Central memory CD4-positive, alpha-beta T cell (primary cell): ENCODE data around the gene TCF12.

Source experiments
- DNase-seq: peaks from one replicate; pipeline ENCODE4 v3.0.0; 2022

The TCF12 gene

GRCh38 chr15:57184502-57184901 lies 266.1 kb downstream of the TCF12 start:
- DNase-seq: no peak

DNA sequence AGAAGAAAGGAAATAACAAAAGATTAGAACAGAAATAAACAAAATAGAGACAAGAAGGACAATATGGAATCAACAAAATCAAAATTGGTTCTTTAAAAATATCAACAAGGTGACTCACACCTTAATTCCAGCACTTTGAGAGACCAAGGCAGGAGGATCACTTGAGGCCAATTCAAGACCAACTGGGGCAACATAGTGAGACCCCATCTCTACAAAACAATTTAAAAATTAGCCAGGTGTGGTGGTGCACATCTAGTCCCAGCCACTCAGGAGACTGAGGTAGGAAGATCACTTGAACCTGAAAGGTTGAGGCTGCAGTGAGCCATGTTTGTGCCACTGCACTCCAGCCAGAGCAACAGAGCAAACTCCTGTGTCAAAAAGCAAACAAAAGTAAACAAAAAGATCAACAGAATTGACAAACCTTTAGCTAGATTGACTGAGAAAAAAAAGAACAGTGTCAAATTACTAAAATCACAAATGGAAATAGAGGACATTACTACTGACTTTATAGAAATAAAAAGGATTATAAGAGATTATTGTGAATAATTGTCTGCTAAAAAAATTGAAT lies 267.1 kb downstream of the TCF12 start:
- no peak for DNase-seq

DNA sequence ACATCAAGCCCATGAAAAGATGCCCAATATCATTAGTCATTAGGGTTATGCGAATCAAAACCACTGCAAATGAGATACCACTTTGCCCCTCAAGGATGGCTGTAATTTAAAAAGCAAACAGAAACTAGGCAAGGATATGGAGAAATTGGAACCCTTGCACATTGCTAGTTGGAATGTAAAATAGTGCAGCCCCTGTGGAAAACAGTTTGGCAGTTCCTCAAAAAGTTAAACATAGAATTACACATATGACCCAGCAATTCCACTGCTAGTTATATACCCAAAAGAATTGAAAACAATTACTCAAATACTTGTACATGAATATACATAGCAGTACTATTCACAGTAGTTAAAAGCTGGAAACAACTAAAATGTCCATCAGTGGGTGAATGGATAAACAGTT lies 271.0 kb downstream of the TCF12 start:
- DNase-seq: no peak

DNA sequence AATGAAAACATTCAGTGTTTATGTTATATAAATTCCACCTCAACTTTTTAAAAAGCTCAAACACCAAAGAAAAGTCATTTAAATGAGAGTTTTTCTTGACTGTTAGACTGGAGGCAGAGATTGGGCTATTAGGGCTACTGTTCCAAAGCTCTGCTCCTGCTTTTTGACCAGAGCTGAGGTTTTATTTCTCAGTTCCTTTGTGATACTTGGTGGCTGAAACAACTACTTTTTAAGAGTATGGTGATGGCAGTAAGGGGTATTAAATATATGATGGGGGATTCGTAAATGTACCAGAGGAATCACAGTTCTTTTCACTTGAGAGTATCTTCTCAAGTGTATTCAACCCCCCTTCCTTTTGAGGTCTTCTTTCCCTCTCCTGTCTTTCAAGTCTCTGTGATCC lies 271.8 kb downstream of the TCF12 start:
- no peak for DNase-seq

GRCh38 chr15:57193161-57193560 lies 274.7 kb downstream of the TCF12 start:
- no peak for DNase-seq

DNA sequence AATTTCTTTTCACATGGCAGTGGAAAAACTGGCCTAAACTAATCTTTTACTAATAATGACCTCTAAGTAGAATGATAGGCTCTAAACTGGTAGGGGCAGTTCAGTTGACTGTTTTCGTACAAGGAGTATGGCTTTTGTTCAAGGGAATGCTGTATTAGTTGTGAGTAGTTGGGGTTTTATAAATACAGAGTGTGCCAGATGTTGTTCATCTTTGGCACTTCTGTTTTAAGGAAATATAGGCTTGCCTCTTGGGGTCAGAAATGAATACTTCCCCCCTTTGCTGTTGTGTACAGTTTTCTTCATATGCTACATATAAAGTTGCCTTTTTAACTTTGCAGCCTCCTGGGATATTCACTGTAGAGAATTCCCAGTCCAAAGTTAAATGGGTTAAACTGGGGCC lies 276.9 kb downstream of the TCF12 start:
- no peak for DNase-seq

DNA sequence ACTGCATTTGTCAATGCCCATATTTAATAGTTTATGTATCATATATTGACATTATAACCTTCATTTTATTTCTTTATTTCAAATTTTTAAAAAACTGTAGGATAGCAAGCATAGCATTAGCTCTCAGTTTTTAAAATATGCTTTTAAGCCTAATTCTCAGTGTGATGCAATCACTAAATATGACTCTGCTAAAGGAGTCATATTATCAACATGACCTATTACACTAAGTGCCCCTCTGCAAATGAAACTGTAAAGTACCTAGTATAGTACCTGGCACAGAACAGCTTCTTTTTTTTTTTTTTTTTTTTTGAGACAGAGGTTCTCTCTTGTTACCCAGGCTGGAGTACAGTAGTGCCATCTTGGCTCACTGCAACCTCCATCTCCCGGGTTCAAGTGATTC lies 278.4 kb downstream of the TCF12 start:
- DNase-seq: no peak

DNA sequence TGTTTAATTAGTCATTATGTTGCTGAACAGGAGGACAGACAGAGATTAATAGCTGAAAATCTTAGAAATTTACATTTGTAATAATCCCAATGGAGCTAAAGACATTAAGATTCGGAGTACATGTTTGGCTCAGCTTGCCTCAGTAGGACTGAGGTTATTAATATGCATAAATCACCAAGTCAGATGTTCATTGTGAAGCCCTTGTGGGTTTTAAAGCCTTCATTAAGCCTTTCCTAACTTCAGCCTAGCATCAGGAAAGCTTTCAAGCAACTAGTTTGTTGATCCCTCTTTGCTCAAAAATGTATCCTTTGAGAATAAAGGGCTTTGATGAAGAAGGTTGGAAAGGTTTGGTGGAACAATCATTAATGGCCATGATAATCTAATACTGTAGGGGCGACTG lies 279.7 kb downstream of the TCF12 start:
- DNase-seq: no peak

DNA sequence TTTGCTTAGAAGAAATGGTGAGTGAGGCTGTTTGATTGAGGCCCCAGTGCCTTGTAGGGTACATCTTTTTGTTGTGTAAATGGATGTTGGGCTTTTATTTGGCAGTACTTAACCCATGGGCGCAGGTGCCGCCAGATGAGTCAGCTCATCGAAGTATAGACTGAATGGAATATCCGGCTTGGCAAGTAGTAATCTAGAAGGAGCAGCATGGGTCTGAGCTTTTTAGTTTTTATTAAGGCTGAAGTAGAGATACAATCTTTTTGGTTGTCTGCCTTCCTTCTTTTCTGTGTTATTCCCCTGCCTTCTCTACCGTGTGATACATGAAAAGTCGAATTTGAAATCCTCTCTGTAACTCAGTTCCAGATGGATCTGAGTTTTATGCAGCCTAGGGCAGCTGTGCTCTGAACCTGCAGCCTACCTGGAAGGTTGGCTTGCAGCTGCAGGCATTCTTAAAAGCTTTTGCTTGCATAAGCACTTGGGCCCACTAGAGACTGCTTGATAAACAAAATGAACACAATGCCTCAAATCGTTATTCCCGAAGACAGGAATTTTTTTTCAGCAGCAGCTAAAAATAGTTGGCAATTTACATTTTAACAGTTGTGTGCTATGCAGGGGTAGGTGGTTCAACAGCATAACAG lies 280.3 kb downstream of the TCF12 start:
- no peak for DNase-seq

DNA sequence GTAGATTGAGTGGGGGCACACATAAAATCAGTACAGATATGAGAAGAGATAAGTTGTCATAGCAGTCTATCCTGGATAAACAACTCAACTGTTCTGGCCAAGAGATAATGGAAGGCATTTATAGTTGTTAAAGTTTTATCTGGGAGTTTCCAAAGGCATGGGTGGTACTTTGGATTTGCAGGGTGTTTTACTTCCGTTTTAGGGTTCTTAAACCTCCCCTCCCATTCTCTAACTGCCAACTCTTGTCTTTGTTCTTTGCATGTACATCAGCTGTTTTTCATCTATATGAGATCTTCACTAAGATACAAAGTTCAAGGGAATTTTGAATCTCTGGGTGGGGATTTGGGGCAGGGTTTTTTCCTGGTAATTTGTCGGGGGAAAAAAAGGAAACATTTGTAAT lies 283.1 kb downstream of the TCF12 start:
- no peak for DNase-seq

- no peak for DNase-seq
These were observed 285.5 kb downstream of the TCF12 start for GRCh38 chr15:57203906-57204305.

DNA sequence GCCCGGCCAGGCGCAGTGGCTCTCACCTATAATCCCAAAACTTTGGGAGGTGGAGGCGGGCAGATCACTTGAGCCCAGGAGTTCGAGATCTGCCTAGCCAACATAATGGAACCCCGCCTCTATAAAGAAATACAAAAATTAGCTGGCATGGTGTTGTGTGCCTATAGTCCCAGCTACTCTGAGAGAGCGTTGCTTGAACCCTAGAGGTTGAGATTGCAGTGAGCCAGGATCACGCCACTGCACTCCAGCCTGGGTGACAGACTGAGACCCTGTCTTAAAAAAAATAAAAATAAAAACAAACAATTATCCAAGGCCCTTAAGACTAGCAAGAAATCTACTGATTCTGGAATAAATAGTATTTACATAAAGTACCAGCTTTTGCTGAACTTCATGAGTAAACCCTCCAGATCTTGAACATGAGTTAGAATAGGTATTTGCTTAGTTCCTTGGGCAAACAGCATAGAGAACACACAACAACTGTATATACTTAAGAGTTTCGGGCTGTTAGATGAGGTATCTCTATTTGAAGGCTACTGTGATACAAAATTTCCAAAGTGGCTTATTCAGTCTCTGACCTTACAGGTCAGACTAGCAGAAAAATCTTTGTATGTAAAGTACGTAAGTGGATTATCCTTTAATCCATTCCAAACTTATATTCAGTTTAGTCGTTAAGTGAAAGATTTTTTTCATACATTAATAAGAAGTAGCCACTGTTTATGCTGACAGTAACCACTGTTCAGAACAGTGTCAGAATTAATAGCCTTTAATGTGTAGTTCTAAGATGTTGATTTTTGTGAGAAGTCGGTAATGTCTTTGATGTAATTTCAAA lies 286.8 kb downstream of the TCF12 start:
- no peak for DNase-seq

GRCh38 chr15:57205996-57206395 lies 287.6 kb downstream of the TCF12 start:
- DNase-seq: no peak

- DNase-seq: no peak
These were observed 295.4 kb downstream of the TCF12 start for GRCh38 chr15:57213862-57214261.

DNA sequence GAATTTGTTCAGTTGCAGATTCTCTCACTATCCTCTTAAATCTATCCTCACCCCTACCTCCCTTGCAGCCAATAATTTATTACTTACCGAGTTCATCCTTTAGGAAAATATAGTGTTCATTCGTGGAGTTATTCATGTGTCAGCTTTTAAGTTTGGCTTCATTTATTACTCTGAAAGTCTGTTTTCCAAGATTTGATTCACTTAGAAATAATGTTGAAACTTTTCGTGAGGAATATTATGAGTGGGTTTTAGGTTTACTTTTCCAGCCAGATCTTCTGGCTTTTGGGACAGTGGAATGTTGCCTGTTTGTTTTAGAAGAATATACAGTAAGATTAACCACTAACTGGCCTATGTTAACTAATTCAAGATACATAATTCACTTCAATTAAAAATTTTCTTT lies 296.9 kb downstream of the TCF12 start:
- DNase-seq: no peak

DNA sequence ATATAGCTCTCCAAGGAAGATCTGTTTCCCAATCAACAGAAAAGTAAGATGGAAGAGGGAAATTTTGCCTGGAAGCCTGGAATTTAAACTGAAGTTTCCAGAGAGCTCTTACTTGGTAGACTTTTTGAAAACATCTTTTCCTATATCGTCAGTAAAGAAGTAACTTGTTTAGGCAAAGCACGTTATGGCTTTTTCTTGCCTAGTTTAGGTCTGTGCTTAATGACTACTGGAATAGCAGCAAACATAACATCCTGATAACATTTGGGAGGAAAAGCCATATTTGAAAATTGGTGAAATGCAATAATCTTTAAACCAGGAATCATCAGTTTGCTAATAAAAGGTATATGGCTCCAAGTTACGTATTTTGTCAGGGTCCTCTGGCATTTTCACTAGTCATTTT lies 297.4 kb downstream of the TCF12 start:
- no peak for DNase-seq

- no peak for DNase-seq
These were observed 297.8 kb downstream of the TCF12 start for GRCh38 chr15:57216288-57216687.

DNA sequence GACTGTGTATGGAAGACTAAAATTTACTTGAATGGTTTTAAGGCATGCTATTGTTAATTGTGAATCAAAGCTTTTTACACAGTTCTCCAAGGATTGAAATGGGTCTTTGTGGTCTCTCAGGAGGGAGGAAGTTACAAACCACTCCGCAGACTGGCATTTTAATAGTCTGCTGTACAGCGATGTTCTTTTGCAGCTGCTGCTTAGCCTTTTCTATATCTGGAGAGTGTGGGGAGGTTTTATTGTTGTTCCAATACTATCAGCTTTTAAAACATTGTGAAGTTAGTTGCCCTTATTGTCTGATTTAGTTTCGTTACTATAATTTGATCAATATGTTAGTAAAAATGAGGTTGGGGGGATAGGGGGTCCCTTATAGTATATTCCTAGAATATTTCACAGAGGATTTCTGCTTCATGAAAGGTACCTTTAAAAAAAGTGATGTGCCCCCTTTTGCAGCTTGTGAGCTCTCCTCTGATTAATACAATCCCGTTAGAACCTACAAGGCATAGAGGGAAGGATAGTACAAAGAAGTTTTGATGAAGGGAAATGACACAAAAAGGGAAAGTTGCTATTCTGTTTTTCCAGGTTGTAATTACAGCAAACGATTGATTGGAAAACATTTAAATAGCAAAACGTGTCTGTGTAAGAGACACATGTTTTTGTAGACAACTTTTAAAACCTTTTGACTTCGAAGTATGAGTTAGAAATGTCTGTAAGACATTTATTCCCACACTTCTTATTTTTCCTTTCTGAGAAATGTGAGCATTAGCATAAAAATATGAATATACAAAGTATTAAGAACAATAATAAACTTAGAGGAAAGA lies 299.5 kb downstream of the TCF12 start:
- no peak for DNase-seq

- no peak for DNase-seq
These were observed 300.6 kb downstream of the TCF12 start for GRCh38 chr15:57218826-57219576.

- no peak for DNase-seq
These were observed 301.8 kb downstream of the TCF12 start for GRCh38 chr15:57220205-57220604.

DNA sequence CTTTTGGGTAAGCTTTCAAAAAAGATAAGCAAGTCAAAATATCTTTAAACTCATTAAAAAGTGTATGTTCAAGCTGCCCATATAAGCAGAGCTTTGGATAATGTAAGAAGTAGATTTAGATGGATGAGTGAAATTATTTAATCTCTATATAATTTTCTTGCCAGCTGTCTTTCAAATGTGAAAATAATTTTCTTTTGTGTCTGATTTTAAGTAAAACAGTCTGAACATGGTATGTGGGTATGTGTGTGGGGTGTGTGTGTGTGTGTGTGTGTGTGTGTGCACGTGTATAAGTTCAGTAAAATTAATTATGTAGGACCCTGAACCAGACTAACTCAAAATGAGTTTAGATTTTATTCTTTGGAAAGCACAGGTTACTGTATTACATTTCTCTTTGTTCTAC lies 302.7 kb downstream of the TCF12 start:
- DNase-seq: no peak

- DNase-seq: no peak
These were observed 304.9 kb downstream of the TCF12 start for GRCh38 chr15:57223345-57223744.

DNA sequence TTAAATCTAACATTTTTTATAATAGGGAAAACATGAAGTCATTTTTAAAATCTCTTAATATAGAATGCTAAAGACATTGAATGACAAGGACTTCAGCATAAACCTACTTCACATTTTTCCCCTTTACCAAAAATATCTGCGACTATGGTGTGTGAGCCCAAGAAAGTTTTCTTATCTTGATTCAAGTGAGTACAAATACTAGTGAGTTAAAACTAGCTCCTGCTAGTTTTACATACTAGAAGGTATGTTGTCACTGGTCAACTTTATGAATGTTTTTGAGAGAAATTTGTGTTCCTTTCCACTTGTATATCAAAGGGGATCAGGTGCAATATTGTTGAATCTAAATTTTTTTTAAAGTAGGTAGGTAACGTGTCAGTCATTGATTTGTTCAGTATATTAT lies 305.4 kb downstream of the TCF12 start:
- DNase-seq: no peak
